HG03280 (cell line): ENCODE measurements around the gene TTYH1.
"Not testable (repeated sequence)": the region's sequence is repeated elsewhere in the genome, so short reads cannot be mapped to it uniquely, and the experiment has no call there.

Source experiments
- ATAC-seq: cut with Tn5 transposase; IDR thresholded peaks from one replicate; pipeline ENCODE4 v1.9.1; 2021; ENCODE audit warnings: mild to moderate bottlenecking, moderate library complexity; ENCODE audit not compliant: unreplicated experiment

TTYH1 gene

GRCh38 chr19:54458648-54459281 is 43.5 kb downstream of the TTYH1 start:
- ATAC-seq = no peak

GRCh38 chr19:54459282-54460229 is 44.3 kb downstream of the TTYH1 start:
- no peak for ATAC-seq

DNA sequence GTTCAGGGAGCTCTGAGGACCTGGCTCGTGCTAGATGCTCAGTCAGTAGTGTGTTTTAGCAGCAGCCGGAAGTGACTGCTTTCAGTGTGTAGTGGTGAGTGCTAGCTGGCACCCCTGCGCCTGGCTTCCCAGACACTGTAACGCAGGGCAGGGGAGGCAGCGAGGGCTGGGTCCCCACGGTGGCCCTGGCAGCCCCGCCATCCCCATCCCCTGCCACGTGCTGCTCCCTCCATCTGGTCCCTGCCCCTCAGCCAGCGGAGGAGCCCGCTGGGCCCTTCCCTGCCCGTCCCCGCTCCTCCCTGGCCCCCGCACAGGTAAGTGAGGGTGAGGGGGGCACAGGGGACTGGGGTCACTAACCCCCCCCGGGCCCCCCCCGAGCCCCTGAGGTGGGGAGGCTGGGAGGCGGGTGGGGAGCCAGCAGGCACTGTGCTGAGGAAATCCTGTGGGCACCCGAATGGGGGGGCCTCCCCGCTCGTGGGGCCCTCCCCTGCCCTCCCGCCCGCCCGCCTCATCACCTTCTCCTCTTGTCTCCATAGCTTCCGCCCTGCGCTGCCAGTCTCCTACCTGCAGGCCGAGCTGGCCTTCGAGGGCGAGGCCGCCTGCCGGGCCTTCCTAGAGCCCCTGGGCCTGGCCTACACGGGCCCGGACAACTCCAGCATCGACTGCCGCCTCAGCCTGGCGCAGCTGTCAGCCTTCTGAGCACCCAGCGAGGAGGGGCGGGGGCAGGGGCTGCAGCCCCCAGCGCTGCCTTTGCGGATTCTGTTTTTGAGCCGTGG is 45.2 kb downstream of the TTYH1 start:
- no peak for ATAC-seq

DNA sequence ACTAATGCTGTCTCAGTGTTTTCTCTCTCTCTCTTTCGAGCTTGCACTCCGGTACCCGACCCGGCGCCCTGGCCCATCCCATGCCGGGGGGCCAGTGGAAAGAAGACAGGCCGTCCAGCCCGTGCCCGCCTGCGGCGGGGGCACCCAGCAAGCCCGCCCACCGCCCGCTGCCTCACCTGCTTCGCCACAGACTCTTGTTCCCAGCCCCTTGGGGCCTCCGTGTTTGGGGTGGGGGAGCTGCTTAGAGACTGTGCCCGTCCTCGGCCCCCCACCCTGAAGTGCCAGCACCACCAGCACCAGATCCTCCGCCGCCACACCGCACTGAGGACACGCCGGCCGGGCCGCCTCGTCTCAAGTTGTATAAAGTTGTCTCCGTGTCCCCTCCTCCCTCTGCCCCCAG is 45.9 kb downstream of the TTYH1 start:
- ATAC-seq = no peak

DNA sequence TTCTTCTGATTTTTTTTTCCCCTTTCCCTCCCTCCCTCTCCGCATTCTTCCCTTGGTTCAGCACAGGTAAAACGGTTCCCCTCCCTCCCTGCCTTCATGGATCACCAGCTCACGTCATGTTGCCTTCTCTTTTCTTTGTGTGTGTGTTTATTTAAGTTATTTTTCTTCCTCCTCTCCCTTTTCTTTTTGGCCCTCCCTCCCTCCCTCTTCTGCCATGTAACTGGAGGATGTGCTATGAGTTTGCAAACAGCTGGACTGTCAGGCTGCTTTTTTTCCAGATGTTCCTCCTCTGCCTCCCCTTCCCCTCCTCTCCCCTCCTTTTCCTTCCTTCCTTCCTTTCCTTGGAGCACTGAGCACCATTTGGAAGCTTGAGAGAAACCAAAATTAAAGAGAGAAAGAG is 46.3 kb downstream of the TTYH1 start:
- no peak for ATAC-seq

- ATAC-seq = no peak
Observed at GRCh38 chr19:54462047-54462654, 46.9 kb downstream of the TTYH1 start.

DNA sequence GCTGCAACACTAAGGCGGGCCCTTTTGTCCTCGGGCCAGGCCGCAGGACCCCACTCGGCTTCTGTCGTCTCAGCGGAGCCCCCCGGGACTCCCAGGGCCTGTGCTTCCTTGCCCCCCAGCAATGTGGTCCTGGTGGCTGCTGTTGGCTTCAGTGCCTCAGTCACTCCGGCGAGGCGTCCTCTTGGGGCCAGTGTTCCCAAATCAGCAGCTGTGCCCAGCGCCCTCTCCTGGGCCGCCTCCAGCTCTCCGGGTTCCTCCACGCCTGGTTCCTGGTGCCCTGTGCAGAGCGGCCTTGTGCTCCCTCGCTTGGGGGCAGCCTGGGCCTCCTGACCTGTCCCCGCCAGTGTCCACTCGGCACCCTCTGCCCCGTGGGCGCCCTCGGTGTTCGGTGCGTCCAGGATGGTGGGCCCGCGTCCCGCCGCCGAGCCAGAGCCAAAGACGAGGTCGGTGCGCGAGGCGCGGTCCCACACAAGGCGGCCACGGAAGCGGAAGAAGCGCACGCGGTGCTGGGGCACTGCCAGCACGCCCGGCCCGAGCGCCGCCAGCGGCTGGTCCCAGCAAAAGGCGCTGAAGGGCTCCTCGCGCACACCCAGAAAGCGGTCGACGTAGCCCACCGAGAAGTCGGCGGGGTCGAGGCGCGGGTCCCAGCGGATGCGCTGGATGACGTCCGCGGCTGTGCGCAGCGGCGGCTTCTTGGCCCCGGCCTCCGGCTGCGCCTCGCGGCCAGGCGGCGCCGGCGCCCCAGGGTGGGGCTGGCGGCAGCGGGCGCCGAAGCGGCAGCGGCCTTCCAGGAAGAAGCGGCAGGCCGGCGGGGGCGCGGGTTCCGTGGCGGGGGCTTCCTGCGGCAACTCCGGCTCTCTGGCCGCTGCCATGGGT is 47.6 kb downstream of the TTYH1 start:
- peak; percentile 16 for ATAC-seq

DNA sequence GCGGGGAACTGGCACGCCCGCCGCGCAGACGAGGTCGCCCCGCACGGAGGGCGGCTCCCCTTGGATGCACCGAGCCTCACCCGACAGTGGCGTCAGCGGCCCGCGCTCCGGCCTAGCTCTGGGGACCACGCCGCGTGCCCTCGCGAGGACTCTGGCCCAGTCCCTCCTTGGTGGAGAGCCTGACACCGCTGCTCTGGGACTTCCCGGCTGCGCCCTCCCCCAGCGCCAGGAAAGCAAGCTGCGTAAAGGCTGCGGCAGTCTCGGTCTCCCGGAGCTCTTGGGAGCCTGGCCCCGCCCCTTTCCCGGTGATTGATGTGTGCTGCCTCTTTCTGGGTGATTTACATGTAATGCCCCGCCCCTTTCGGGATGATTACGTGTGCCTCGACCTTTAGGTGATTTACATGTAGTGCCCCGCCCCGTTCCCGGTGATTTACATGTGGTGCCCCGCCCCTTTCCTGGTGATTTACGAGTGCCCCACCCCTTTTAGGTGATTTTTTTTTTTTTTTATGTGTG is 48.3 kb downstream of the TTYH1 start, which contains the start of gene LENG9:
Gene LENG9 (minus strand): TSS at position 248 of the 513 bp plus-strand sequence. CDS start 252 bp downstream, outside the sequence.
- peak; percentile 53 for ATAC-seq

DNA sequence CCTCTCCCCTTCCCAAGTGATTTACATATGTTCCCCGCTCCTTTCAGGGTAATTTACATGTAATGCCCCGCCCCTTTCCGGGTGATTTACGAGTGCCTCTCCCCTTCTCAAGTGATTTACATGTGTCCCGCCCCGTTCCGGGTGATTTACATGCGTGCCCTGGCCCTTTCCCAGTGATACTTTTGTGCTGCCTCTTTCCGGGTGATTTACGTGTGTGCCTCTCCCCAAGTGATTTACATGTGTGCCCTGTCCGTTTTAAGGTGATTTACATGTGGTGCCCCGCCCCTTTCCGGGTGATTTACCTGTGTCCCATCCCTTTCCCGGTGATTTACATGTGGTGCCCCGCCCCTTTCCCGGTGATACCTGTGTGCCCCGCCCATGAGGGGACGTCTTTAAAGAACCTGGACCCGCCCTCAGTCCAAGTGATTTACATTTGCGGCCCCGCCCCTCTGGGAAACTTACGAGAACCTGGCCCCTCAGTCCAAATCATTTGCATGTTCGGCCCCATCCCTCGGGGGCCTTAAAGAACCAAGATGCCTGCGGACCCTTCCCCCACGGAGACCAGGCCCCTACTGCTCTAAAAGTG is 48.9 kb downstream of the TTYH1 start:
- ATAC-seq = peak; percentile 47

DNA sequence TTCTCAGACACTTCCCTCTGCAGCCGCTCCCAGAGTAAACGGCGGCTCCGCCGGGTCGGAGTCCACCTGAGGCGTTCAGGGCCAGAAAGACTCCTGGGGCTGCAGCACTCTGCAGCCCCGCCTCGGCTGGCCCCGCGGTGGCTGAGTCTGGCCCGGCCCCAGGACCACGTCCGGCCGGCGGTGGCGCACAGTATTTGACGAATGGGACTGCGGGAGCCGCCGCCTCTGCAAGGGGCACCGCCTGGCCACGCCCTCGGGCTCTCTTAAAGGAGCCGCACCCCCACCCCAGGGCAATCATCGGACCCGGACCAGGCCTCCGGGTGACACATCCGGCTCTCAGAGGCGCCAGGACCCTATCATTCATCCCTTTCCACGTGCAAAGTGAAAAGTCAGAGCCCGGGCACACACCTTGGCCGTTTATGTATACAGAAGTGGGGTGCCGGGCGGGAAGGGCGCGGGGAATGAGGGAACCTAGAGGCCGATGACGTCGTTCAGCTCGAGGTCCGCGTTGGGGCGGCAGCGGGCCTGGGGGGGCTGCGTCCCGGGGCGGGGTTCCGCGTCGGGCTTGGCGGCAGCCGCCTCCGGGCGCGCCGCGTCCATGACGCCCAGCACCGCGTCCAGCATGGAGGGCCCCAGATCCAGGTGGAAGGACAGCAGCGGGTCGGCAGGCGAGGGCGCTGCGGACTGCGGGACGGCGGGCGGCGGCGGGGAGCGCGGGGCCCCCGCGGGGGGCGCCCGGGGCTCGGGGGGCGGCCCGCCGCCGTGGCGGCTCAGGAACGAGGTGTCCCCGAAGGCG is 49.6 kb downstream of the TTYH1 start:
- ATAC-seq = peak; percentile 47

GRCh38 chr19:54465426-54466109 is 50.3 kb downstream of the TTYH1 start:
- ATAC-seq = no peak

- not testable (repeated sequence) for ATAC-seq
Observed at GRCh38 chr19:54466110-54466480, 50.8 kb downstream of the TTYH1 start.

GRCh38 chr19:54469496-54469934 is 54.3 kb downstream of the TTYH1 start:
- no peak for ATAC-seq

DNA sequence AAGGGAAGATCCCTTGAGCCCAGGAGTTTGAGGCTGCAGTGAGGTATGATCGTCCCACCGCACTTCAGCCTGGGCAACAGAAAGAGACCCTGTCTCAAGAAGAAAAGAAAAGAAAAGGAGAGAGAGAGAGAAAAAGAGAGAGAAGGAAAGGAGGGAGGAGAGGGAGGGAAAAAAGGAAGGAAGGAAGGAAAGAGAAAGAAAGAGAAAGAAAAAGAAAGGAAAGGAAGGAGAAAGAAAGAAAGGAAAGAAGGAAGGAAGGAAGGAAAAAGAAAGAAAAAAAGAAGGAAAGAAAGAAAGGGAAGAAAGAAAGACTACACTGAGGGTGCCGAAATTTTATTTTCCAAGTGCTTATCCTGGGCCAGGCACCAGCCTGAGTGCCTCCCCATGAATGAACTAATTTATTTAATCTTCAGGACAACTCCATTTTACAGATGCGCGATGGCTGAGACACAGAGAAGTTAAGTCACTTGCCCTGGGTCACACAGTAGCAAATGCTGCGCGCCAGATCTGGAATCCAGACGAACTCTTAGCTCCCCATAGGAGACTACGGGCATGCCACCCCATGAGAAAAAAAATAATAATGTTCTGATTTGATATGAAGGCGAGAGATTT is 55.1 kb downstream of the TTYH1 start:
- no peak for ATAC-seq

GRCh38 chr19:54470991-54471782 is 55.9 kb downstream of the TTYH1 start:
- no peak for ATAC-seq

- ATAC-seq = no peak
Observed at GRCh38 chr19:54473071-54473891, 58.0 kb downstream of the TTYH1 start, which contains the start of gene CDC42EP5. CDC42EP5 (minus strand) TSS chr19:54473296; CDS start chr19:54465547, 7,749 bp downstream.
